ENCODE results near the gene CATSPERB. TPM values are rescaled to one million over a fixed set of nuclear protein-coding genes. Genes with fewer than 3 reads are reported as not detected.
A peak's percentile ranks its signal among the peaks of the same experiment; 100 is the strongest.

CATSPERB gene
- total RNA-seq, 1 experiment from 2014 or later = 2.1 TPM

DNA sequence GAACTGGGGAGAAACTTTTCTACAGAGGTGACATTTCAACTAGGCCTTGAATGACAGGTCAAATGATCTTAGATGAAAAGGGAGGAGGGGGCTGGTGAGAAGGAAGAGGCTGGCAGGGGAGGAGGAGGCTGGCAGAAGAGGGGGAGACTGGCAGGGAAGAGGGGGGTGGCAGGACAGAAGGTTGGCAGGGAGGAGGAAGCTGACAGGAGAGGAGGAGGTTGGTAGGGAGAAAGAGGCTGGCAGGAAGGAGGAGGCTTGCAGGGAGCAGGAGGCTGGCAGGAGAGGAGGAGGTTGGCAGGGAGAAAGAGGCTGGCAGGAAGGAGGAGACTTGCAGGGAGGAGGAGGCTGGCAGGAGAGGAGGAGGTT lies 158.4 kb downstream of the CATSPERB start:
- no peak for DNase-seq
- intact Hi-C loops (cut with micrococcal nuclease; ENCODE audit: unreplicated experiment) = no loop called here
- no peak overlapping the region for H3K27ac Mint-ChIP-seq (ENCODE audit: unreplicated experiment)
- CTCF ChIA-PET = no interaction called here
- no TSS peak for BruUV-seq (replicated peaks)
- H3K9me3 Mint-ChIP-seq (ENCODE audit: unreplicated experiment) = no peaks in the 10 kb centered on the region
- peak overlapping the region; percentile 82 for H3K4me3 Mint-ChIP-seq (ENCODE audit: unreplicated experiment)
- Histone ChIP-seq H3K36me3 (ENCODE audit: control insufficient read depth, insufficient read depth, low read length) (no peaks in the 10 kb centered on the region), H3K9me3 (no peaks in the 10 kb centered on the region), H3K27me3 (replicated peaks; ENCODE audit: control insufficient read depth, insufficient read depth, low read length) (no peaks in the 10 kb centered on the region), H3K4me1 (no peaks in the 10 kb centered on the region), H3K4me3 (ENCODE audit: low read depth, low read length) (peak overlapping the region; percentile 36)
- no peaks in the 10 kb centered on the region for H3K36me3 Mint-ChIP-seq (ENCODE audit: insufficient read depth, unreplicated experiment)
- no peaks in the 10 kb centered on the region for H3K4me1 Mint-ChIP-seq (ENCODE audit: low read depth, unreplicated experiment)
- TF ChIP-seq, protein P1, sequence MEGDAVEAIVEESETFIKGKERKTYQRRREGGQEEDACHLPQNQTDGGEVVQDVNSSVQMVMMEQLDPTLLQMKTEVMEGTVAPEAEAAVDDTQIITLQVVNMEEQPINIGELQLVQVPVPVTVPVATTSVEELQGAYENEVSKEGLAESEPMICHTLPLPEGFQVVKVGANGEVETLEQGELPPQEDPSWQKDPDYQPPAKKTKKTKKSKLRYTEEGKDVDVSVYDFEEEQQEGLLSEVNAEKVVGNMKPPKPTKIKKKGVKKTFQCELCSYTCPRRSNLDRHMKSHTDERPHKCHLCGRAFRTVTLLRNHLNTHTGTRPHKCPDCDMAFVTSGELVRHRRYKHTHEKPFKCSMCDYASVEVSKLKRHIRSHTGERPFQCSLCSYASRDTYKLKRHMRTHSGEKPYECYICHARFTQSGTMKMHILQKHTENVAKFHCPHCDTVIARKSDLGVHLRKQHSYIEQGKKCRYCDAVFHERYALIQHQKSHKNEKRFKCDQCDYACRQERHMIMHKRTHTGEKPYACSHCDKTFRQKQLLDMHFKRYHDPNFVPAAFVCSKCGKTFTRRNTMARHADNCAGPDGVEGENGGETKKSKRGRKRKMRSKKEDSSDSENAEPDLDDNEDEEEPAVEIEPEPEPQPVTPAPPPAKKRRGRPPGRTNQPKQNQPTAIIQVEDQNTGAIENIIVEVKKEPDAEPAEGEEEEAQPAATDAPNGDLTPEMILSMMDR (IDR thresholded peaks at IDR 0.05; ENCODE audit: insufficient read depth in 1 of 2, low read depth in 1 of 2, low read length in 1 of 2, severe bottlenecking in 1 of 2, unreplicated experiment in 1 of 2) = no peak
- no peaks in the 10 kb centered on the region for H3K27me3 Mint-ChIP-seq (ENCODE audit: insufficient read depth, unreplicated experiment)
- POLR2A ChIA-PET = interaction anchor here (0.6 kb wide), 1 partner anchor 229 kb away, joined by 3 read pairs; no protein-coding TSS in a partner anchor

DNA sequence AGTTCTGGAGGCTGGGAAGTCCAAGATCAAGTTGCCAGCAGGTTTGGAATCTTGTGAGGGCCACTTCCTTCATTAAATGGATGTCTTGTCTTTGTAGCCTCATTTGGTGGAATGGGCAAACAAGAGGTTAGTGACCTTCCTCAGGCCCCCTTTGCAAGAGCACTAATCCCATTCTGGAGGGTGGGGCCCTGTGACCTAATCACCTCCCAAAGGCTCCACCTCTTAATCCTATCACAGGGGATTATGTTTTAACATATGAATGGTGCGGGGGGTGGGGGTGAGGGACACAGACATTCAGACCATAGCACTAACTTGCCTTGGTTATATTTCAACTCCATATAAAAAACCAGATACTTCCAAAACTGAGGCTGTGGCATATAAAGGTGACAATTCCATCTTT lies 161.9 kb downstream of the CATSPERB start:
- Mint-ChIP-seq H3K4me1 (ENCODE audit: low read depth, unreplicated experiment) (no peaks in the 10 kb centered on the region), H3K27me3 (ENCODE audit: insufficient read depth, unreplicated experiment) (no peaks in the 10 kb centered on the region), H3K9me3 (ENCODE audit: unreplicated experiment) (no peaks in the 10 kb centered on the region), H3K36me3 (ENCODE audit: insufficient read depth, unreplicated experiment) (no peaks in the 10 kb centered on the region), H3K4me3 (ENCODE audit: unreplicated experiment) (no peak overlapping the region), H3K27ac (ENCODE audit: unreplicated experiment) (no peak overlapping the region)
- H3K4me3 ChIP-seq (ENCODE audit: low read depth, low read length) = no peak overlapping the region
- intact Hi-C loops (cut with micrococcal nuclease; ENCODE audit: unreplicated experiment) = no loop called here
- ChIA-PET CTCF (no interaction called here), POLR2A (no interaction called here)
- TF ChIP-seq, protein P1 (IDR thresholded peaks at IDR 0.05; ENCODE audit: insufficient read depth in 1 of 2, low read depth in 1 of 2, low read length in 1 of 2, severe bottlenecking in 1 of 2, unreplicated experiment in 1 of 2) = no peak
- no peaks in the 10 kb centered on the region for H3K36me3 ChIP-seq (ENCODE audit: control insufficient read depth, insufficient read depth, low read length)
- no TSS peak for BruUV-seq (replicated peaks)
- H3K9me3 ChIP-seq = no peaks in the 10 kb centered on the region
- no peak for DNase-seq
- no peaks in the 10 kb centered on the region for H3K4me1 ChIP-seq
- H3K27me3 ChIP-seq (replicated peaks; ENCODE audit: control insufficient read depth, insufficient read depth, low read length) = no peaks in the 10 kb centered on the region

DNA sequence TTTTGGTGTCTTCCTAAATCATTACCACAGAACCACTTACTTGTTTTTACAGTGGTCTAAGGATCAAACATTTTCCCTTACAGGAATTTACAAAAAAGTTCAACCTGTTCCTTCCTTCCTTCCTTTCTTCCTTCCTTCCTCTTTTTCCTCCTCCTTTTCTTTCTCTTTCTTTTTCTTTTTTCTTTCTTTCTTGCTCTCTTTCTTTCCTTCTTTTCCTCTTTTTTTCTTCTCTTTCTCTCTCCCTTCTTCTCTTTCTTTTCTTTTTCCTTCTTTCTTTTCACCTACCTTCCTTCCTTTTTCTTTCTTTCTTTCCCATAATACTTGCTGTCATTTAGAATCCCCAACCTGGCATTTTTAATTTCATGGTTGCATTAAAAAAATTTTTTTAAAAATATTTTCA lies 162.6 kb downstream of the CATSPERB start:
- TF ChIP-seq, protein P1 (IDR thresholded peaks at IDR 0.05; ENCODE audit: insufficient read depth in 1 of 2, low read depth in 1 of 2, low read length in 1 of 2, severe bottlenecking in 1 of 2, unreplicated experiment in 1 of 2) = no peak
- Histone ChIP-seq H3K4me3 (ENCODE audit: low read depth, low read length) (no peak overlapping the region), H3K27me3 (replicated peaks; ENCODE audit: control insufficient read depth, insufficient read depth, low read length) (no peaks in the 10 kb centered on the region), H3K36me3 (ENCODE audit: control insufficient read depth, insufficient read depth, low read length) (no peaks in the 10 kb centered on the region), H3K9me3 (no peaks in the 10 kb centered on the region), H3K4me1 (no peaks in the 10 kb centered on the region)
- no peak overlapping the region for H3K4me3 Mint-ChIP-seq (ENCODE audit: unreplicated experiment)
- no peaks in the 10 kb centered on the region for H3K9me3 Mint-ChIP-seq (ENCODE audit: unreplicated experiment)
- no TSS peak for BruUV-seq (replicated peaks)
- no peak overlapping the region for H3K27ac Mint-ChIP-seq (ENCODE audit: unreplicated experiment)
- POLR2A ChIA-PET = no interaction called here
- DNase-seq = no peak
- intact Hi-C loops (cut with micrococcal nuclease; ENCODE audit: unreplicated experiment) = loop anchor here (2.0 kb wide), 1 partner anchor 58 kb away; the partner anchor contains the start of gene PPP4R3A
- H3K36me3 Mint-ChIP-seq (ENCODE audit: insufficient read depth, unreplicated experiment) = no peaks in the 10 kb centered on the region
- no peaks in the 10 kb centered on the region for H3K27me3 Mint-ChIP-seq (ENCODE audit: insufficient read depth, unreplicated experiment)
- CTCF ChIA-PET = no interaction called here
- H3K4me1 Mint-ChIP-seq (ENCODE audit: low read depth, unreplicated experiment) = no peaks in the 10 kb centered on the region

Data from Caco-2 (cell line).